Smooth muscle cell (in vitro differentiated cells): ENCODE results near the gene AMIGO1. TPM values are rescaled to one million over a fixed set of nuclear protein-coding genes. Genes with fewer than 3 reads are reported as not detected.

Experiments
- DNase-seq: peaks from one replicate; lab custom pipeline; 2025; ENCODE audit not compliant: unreplicated experiment; lab: John Stamatoyannopoulos, UW
- H2AFZ ChIP-seq: fragments of 200-600 bp; sonication (generic); 2 replicates; pipeline ENCODE4 v1.6.0; 2016; ENCODE audit warnings: antibody characterized with exemption, low read depth, mild to moderate bottlenecking
- H3F3A ChIP-seq: fragments of 200-600 bp; sonication (generic); 2 replicates; pipeline ENCODE4 v1.6.0; 2017; ENCODE audit warnings: antibody characterized with exemption, low read depth
- H3K27ac ChIP-seq: fragments of 200-600 bp; sonication (generic); 2 replicates; pipeline ENCODE4 v1.5.1; 2016; ENCODE audit warnings: low read depth, mild to moderate bottlenecking
- H3K27me3 ChIP-seq: fragments of 200-600 bp; sonication (generic); 2 replicates; pipeline ENCODE4 v1.6.1; 2016; ENCODE audit warnings: low read depth, mild to moderate bottlenecking
- H3K36me3 ChIP-seq: fragments of 200-600 bp; sonication (generic); 2 replicates; pipeline ENCODE4 v1.5.1; 2016; ENCODE audit warnings: low read depth
- H3K4me1 ChIP-seq: fragments of 200-600 bp; sonication (generic); 2 replicates; pipeline ENCODE4 v1.5.1; 2016; ENCODE audit warnings: low read depth
- H3K4me2 ChIP-seq: fragments of 200-600 bp; sonication (generic); 2 replicates; pipeline ENCODE4 v1.6.0; 2016; ENCODE audit warnings: mild to moderate bottlenecking
- H3K4me3 ChIP-seq: fragments of 200-600 bp; sonication (generic); 2 replicates; pipeline ENCODE4 v1.5.1; 2016; ENCODE audit warnings: mild to moderate bottlenecking
- H3K79me2 ChIP-seq: fragments of 200-600 bp; sonication (generic); 2 replicates; pipeline ENCODE4 v1.6.0; 2016; ENCODE audit warnings: low read depth, mild to moderate bottlenecking
- H3K9ac ChIP-seq: fragments of 200-600 bp; sonication (generic); 2 replicates; pipeline ENCODE4 v1.6.0; 2016; ENCODE audit warnings: low read depth
- H3K9me3 ChIP-seq: fragments of 200-600 bp; sonication (generic); replicated peaks from 2 replicates; pipeline ENCODE4 v1.5.1; 2016; ENCODE audit warnings: low read depth
- H4K20me1 ChIP-seq: fragments of 200-600 bp; sonication (generic); 2 replicates; pipeline ENCODE4 v1.6.0; 2016; ENCODE audit warnings: low read depth
- WGBS: methylation state at CpG from one replicate; pipeline ENCODE4 v1.1.7; 2016; ENCODE audit warnings: low lambda C conversion rate; 5-methylcytosine and 5-hydroxymethylcytosine counted together
- polyA plus RNA-seq: library from polyadenylated mRNA; unstranded; fragments of >200 nt; fragmentation: Nextera tagmentation; extraction: Ambion mirVana; gene quantifications from 2 replicates; pipeline ENCODE4 v1.2.1, GENCODE V29; 2016
- total RNA-seq: library from RNA; depleted of rRNA; stranded (reverse); fragments of >200 nt; gene quantifications from 2 replicates; pipeline ENCODE4 v1.2.3, GENCODE V29; 2014
- TF ChIP-seq, protein P1 (sequence below): fragments of 200-600 bp; sonication (generic); IDR thresholded peaks from 2 replicates; pipeline ENCODE4 v1.5.1; 2017; ENCODE audit warnings: borderline replicate concordance, mild to moderate bottlenecking, antibody characterized with exemption; ENCODE audit not compliant: insufficient read depth, poor library complexity, severe bottlenecking

Gene AMIGO1
- total and polyA plus RNA-seq, 2 experiments from 2014 or later = 0.99 to 1.4 TPM

DNA sequence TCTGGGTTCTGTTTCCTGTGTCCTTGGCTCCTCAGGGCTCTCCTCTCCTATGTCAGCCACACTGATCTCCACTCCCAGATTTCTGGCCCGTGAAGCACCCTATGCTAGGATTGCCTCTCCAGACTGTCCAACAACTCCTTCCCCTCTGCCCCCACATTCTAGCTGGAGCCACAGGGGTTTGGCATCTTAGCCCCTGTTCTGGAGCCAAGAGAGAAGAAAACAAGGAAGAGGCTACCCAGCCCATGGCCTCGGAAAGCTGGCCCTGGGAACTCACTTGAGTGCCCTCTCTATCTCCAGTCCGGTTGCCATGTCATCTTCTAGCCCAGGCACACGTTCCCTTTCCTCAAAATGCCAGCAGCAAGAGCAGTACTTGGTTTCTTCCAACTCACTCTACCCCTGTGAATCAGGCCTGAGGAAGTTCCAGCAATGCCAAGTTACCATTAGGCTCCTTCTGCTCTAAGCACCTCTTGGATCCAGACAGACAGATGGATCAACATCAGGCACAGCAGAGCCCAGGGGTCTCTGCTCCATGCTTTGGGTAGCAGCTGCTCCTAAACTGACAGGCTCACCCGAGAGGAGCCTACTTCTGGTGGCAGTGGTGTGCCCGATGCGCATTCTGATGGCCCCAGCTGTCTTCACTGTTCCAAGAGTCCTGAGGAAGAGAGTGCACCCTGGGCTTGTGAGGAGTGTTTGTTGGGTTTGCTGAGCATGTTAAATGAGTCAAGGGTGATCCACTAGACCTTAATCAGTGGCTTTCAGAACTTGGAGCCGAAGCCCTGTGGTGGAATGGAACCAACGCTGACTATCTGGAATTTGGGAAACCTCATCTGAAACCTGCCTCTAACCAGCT, 18.5 kb upstream of the AMIGO1 start:
- H4K20me1 ChIP-seq = no peaks in the 10 kb centered on the region
- 85% methylated on average over 9 of the region's 9 CpGs for WGBS
- H3K9me3 ChIP-seq = no peaks in the 10 kb centered on the region
- TF ChIP-seq, protein P1, sequence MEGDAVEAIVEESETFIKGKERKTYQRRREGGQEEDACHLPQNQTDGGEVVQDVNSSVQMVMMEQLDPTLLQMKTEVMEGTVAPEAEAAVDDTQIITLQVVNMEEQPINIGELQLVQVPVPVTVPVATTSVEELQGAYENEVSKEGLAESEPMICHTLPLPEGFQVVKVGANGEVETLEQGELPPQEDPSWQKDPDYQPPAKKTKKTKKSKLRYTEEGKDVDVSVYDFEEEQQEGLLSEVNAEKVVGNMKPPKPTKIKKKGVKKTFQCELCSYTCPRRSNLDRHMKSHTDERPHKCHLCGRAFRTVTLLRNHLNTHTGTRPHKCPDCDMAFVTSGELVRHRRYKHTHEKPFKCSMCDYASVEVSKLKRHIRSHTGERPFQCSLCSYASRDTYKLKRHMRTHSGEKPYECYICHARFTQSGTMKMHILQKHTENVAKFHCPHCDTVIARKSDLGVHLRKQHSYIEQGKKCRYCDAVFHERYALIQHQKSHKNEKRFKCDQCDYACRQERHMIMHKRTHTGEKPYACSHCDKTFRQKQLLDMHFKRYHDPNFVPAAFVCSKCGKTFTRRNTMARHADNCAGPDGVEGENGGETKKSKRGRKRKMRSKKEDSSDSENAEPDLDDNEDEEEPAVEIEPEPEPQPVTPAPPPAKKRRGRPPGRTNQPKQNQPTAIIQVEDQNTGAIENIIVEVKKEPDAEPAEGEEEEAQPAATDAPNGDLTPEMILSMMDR = no peak
- H3K79me2 ChIP-seq = no peaks in the 10 kb centered on the region
- H3K27me3 ChIP-seq = peaks cover 7% of the 10 kb centered on the region
- H3K4me3 ChIP-seq = no peak overlapping the region
- no peak overlapping the region for H3K9ac ChIP-seq
- no peaks in the 10 kb centered on the region for H3K4me1 ChIP-seq
- no peaks in the 10 kb centered on the region for H3K36me3 ChIP-seq
- no peak overlapping the region for H3K27ac ChIP-seq
- no peak overlapping the region for H3K4me2 ChIP-seq
- H3F3A ChIP-seq = no peaks in the 10 kb centered on the region
- H2AFZ ChIP-seq = no peak overlapping the region
- DNase-seq = no peak

- Histone ChIP-seq H3K4me2 (no peak overlapping the region), H3K9me3 (no peaks in the 10 kb centered on the region), H3F3A (no peaks in the 10 kb centered on the region), H3K27ac (no peak overlapping the region), H2AFZ (no peak overlapping the region), H3K27me3 (peaks cover 7% of the 10 kb centered on the region), H4K20me1 (no peaks in the 10 kb centered on the region), H3K4me1 (no peaks in the 10 kb centered on the region), H3K79me2 (no peaks in the 10 kb centered on the region), H3K36me3 (no peaks in the 10 kb centered on the region), H3K9ac (no peak overlapping the region), H3K4me3 (no peak overlapping the region)
- DNase-seq = no peak
- WGBS = 85% methylated on average over 14 of the region's 14 CpGs
- TF ChIP-seq, protein P1 = no peak
Observed at GRCh38 chr1:109527098-109527811, 17.7 kb upstream of the AMIGO1 start.

DNA sequence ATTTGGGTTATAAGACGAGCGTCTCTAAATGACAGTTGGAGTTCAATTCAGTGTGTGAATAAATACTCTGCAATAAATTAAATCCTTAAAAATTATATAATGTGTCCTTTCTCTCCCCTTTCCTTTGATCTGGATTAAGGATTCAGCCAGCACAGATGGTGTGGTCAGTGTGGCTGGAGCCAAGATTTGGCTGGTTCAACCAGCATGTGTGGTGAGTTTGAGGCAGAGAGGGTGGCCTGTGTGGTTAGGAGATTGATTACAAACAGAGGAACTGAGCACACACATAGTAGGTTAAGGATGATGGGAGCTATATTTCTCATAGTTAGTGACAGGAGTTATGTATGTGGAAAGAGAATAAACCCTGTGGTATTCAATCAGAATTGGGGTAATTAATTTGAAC, 14.2 kb upstream of the AMIGO1 start:
- peaks cover 7% of the 10 kb centered on the region for H3K27me3 ChIP-seq
- no peaks in the 10 kb centered on the region for H4K20me1 ChIP-seq
- no peak for DNase-seq
- H3K9me3 ChIP-seq = no peaks in the 10 kb centered on the region
- H3F3A ChIP-seq = no peaks in the 10 kb centered on the region
- H3K4me1 ChIP-seq = no peaks in the 10 kb centered on the region
- WGBS = 93% methylated on average over 2 of the region's 2 CpGs
- H3K36me3 ChIP-seq = no peaks in the 10 kb centered on the region
- no peak overlapping the region for H3K9ac ChIP-seq
- H3K79me2 ChIP-seq = no peaks in the 10 kb centered on the region
- TF ChIP-seq, protein P1 = no peak
- no peak overlapping the region for H2AFZ ChIP-seq
- no peak overlapping the region for H3K4me2 ChIP-seq
- no peak overlapping the region for H3K4me3 ChIP-seq
- no peak overlapping the region for H3K27ac ChIP-seq
